Measurements from ENCODE around the gene AVPI1.

DNA sequence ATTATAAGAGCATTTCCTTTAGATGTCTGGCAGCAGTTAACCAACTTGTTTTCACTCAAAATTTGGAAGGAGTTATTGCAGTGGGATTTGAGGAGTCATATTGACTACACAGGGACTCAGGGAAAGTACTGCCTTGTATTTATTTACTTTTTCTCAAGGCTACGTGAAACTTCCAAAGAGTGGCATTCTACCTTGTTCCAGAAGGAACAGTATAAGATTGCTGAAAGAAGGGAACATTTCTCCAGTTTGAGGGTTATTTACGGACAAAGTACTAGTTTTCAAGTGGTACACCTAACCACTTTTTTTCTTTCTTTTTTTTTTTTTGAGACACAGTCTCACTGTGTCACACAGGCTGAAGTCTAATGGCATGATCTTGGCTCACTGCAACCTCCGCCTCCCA, 58.8 kb downstream of the AVPI1 start:
- TF ChIP-seq, protein P1, sequence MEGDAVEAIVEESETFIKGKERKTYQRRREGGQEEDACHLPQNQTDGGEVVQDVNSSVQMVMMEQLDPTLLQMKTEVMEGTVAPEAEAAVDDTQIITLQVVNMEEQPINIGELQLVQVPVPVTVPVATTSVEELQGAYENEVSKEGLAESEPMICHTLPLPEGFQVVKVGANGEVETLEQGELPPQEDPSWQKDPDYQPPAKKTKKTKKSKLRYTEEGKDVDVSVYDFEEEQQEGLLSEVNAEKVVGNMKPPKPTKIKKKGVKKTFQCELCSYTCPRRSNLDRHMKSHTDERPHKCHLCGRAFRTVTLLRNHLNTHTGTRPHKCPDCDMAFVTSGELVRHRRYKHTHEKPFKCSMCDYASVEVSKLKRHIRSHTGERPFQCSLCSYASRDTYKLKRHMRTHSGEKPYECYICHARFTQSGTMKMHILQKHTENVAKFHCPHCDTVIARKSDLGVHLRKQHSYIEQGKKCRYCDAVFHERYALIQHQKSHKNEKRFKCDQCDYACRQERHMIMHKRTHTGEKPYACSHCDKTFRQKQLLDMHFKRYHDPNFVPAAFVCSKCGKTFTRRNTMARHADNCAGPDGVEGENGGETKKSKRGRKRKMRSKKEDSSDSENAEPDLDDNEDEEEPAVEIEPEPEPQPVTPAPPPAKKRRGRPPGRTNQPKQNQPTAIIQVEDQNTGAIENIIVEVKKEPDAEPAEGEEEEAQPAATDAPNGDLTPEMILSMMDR (IDR thresholded peaks at IDR 0.05; ENCODE audit: low read length) = no peak
- no peak for TF ChIP-seq EZH2 (optimal IDR thresholded peaks at IDR 0.05; ENCODE audit: low read depth, low read length)
- TF ChIP-seq EZH2phosphoT487 (IDR thresholded peaks at IDR 0.05; ENCODE audit: low read length) = no peak
